HEK293T (cell line): ENCODE data around the gene TUFM.
"Not testable (repeated sequence)": the region's sequence is repeated elsewhere in the genome, so short reads cannot be mapped to it uniquely, and the experiment has no call there.

Experiments
- CTCF ChIA-PET: fragments of 350-600 bp; formaldehyde crosslinking; extraction: SDS; loops from one replicate; lab custom pipeline; 2021; ENCODE audit warnings: antibody characterized with exemption, inconsistent platforms; lab: Yijun Ruan, JAX
- POLR2A ChIA-PET: fragments of 350-600 bp; formaldehyde crosslinking; extraction: SDS; loops from one replicate; lab custom pipeline; 2020; ENCODE audit warnings: antibody characterized with exemption, inconsistent platforms; lab: Yijun Ruan, JAX
- DNase-seq: peaks from one replicate; pipeline ENCODE4 v3.0.0; 2012; ENCODE audit warnings: mixed read lengths; ENCODE audit errors: extremely low spot score
- BHLHE40 ChIP-seq: fragments of 450-650 bp; IDR thresholded peaks from 2 replicates; pipeline ENCODE4 v1.6.1; 2016; ENCODE audit warnings: mild to moderate bottlenecking, moderate library complexity, borderline replicate concordance
- ELF4 ChIP-seq: fragments of 450-650 bp; IDR thresholded peaks from 2 replicates; pipeline ENCODE4 v1.6.1; 2017; ENCODE audit warnings: antibody characterized with exemption
- NFRKB ChIP-seq: fragments of 450-650 bp; IDR thresholded peaks from 2 replicates; pipeline ENCODE4 v1.6.1; 2016; ENCODE audit warnings: mild to moderate bottlenecking, moderate library complexity
- TARDBP ChIP-seq: fragments of 450-650 bp; IDR thresholded peaks from 2 replicates; pipeline ENCODE4 v1.6.1; 2016

TUFM gene

GRCh38 chr16:28821874-28822519 is 24.2 kb downstream of the TUFM start:
- CTCF ChIA-PET = no interaction called here
- TF ChIP-seq ELF4 (0 out of 2 replicates have a peak, but pooled peaks have one; percentile 8), BHLHE40 (no peak), NFRKB (no peak)
- POLR2A ChIA-PET = interaction anchor here (0.6 to 4.7 kb wide), 19 partner anchors 9 to 129 kb away, joined by 3 to 54 read pairs (median 5); partner anchors contain the start of genes NFATC2IP, SH2B1 and TUFM
- no peak for DNase-seq

DNA sequence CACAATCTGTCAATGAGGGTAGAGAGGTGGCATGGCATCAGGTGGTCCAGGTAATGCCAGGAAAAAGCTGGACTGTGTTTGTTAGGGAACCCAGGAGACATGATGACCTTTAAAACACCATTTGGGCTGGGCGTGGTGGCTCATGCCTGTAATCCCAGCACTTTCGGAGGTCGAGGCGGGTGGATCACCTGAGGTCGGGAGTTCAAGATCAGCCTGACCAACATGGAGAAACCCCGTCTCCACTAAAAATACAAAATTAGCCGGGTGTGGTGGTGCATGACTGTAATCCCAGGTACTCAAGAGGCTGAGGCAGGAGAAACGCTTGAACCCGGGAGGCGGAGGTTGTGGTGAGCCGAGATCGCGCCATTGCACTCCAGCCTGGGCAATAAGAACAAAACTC is 25.6 kb downstream of the TUFM start:
- POLR2A ChIA-PET = interaction anchor here (0.9 to 4.3 kb wide), 3 partner anchors 27 to 124 kb away, joined by 3 to 54 read pairs (median 4); partner anchors contain the start of gene TUFM
- CTCF ChIA-PET = interaction anchor here (1.2 kb wide), 1 partner anchor 124 kb away, joined by 3 read pairs; no protein-coding TSS in a partner anchor
- not testable (repeated sequence) for DNase-seq

GRCh38 chr16:28820016-28820415 is 26.1 kb downstream of the TUFM start:
- POLR2A ChIA-PET = no interaction called here
- DNase-seq = no peak
- CTCF ChIA-PET = no interaction called here
- no peak for TF ChIP-seq TARDBP

GRCh38 chr16:28807445-28808120 is 38.6 kb downstream of the TUFM start:
- DNase-seq, POLR2A ChIA-PET, CTCF ChIA-PET: not testable (repeated sequence)

DNA sequence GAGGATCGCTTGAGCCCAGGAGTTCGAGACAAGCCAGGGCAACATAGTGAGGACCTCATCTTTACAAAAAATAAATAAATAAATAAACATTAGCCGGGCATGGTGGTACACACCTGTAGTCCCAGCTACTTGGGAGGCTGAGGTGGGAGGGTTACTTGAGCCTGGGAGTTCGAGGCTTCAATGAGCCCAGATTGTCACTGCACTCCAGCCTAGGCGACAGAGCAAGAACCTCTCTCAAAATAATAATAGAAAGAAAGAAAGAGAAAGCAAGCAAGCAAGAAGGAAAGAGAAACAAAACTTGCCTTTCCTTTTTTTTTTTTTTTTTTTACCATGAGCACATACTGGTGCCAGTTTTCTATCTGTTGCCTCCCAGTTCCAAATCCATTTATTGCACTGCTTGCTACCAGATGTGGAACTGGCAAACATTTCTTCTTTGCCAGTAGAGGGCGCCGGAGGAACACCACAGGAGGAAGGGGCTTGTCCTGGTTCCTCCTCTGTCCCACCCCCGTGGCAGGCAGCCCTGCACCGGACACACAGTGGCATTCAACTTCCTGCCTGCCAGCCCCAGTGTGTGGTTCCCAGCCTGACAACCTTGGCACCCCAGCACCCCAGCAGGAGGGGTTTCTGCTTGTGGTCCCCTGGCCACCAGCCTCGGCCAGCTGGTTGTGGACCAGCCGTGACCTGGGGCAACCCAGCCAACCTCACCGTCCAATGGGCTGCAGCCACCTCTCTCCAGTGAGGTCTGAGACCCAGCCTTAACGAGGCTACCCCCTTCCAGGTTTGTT is 43.7 kb downstream of the TUFM start:
- CTCF ChIA-PET = not testable (repeated sequence)

More for the DNA sequence above, 43.7 kb downstream of the TUFM start:
- DNase-seq, POLR2A ChIA-PET: not testable (repeated sequence)
